T-helper 9 cell (primary cell): Measurements from ENCODE around the gene PLA1A.
A peak's percentile ranks its signal among the peaks of the same experiment; 100 is the strongest.
"Not testable (repeated sequence)": the region's sequence is repeated elsewhere in the genome, so short reads cannot be mapped to it uniquely, and the experiment has no call there.

ENCODE experiments used
- DNase-seq: peaks from one replicate; pipeline ENCODE4 v3.0.0-alpha.2; 2020
- total RNA-seq, 2 donors: gene quantifications; one replicate each; lab custom pipeline; 2026; lab: John Stamatoyannopoulos, UW

PLA1A gene
- 0 to 0.14 reads per million in 2 donors for total RNA-seq

- DNase-seq = no peak
Measured at GRCh38 chr3:119597548-119598288, at the start of gene PLA1A. PLA1A (plus strand) TSS chr3:119597885; CDS start chr3:119597914, 29 bp downstream.

- DNase-seq = no peak
Measured at GRCh38 chr3:119548341-119548740, 49.3 kb upstream of the PLA1A start.

- DNase-seq = no peak
Measured at GRCh38 chr3:119550192-119550910, 47.3 kb upstream of the PLA1A start.

- no peak for DNase-seq
Measured at GRCh38 chr3:119551598-119551997, 46.1 kb upstream of the PLA1A start.

GRCh38 chr3:119552928-119553327 lies 44.8 kb upstream of the PLA1A start:
- DNase-seq = not testable (repeated sequence)

- no peak for DNase-seq
Measured at GRCh38 chr3:119553823-119554415, 43.8 kb upstream of the PLA1A start.

- no peak for DNase-seq
Measured at GRCh38 chr3:119555309-119555735, 42.4 kb upstream of the PLA1A start.

GRCh38 chr3:119555929-119556328 lies 41.8 kb upstream of the PLA1A start:
- no peak for DNase-seq

- no peak for DNase-seq
Measured at GRCh38 chr3:119557192-119557876, 40.4 kb upstream of the PLA1A start.

- no peak for DNase-seq
Measured at GRCh38 chr3:119557877-119558269, 39.8 kb upstream of the PLA1A start.

- no peak for DNase-seq
Measured at GRCh38 chr3:119558626-119559317, 38.9 kb upstream of the PLA1A start.

- DNase-seq = peak; percentile 25
Measured at GRCh38 chr3:119559441-119559963, 38.2 kb upstream of the PLA1A start, which contains the start of gene CD80. CD80 (minus strand) TSS chr3:119559614; CDS start chr3:119557728, 1,886 bp downstream.

GRCh38 chr3:119560160-119560559 lies 37.5 kb upstream of the PLA1A start:
- no peak for DNase-seq

GRCh38 chr3:119562307-119562961 lies 35.3 kb upstream of the PLA1A start:
- DNase-seq = peak; percentile 20

GRCh38 chr3:119563334-119563733 lies 34.4 kb upstream of the PLA1A start:
- not testable (repeated sequence) for DNase-seq

GRCh38 chr3:119569156-119569555 lies 28.5 kb upstream of the PLA1A start:
- DNase-seq = no peak

GRCh38 chr3:119570229-119570628 lies 27.5 kb upstream of the PLA1A start:
- DNase-seq = no peak

GRCh38 chr3:119571230-119571629 lies 26.5 kb upstream of the PLA1A start:
- DNase-seq = no peak

GRCh38 chr3:119571688-119572087 lies 26.0 kb upstream of the PLA1A start:
- no peak for DNase-seq

- DNase-seq = no peak
Measured at GRCh38 chr3:119575507-119575906, 22.2 kb upstream of the PLA1A start.

GRCh38 chr3:119579366-119580066 lies 18.2 kb upstream of the PLA1A start, which contains the start of gene ADPRH:
ADPRH (plus strand) TSS chr3:119579492; CDS start chr3:119582170, 2,678 bp downstream.
- peak; percentile 27 for DNase-seq
